GM19324 (cell line): ENCODE measurements around the gene CYP24A1.

Experiments used
- ATAC-seq: cut with Tn5 transposase; IDR thresholded peaks from one replicate; pipeline ENCODE4 v1.9.1; 2021; ENCODE audit warnings: mild to moderate bottlenecking, moderate library complexity; ENCODE audit not compliant: unreplicated experiment, low FRiP score

CYP24A1 gene

GRCh38 chr20:54177378-54177777 lies 3.6 kb upstream of the CYP24A1 start:
- ATAC-seq, result no peak

GRCh38 chr20:54176610-54177009 lies 2.8 kb upstream of the CYP24A1 start:
- ATAC-seq, result no peak

GRCh38 chr20:54174457-54175175 lies 830 bp upstream of the CYP24A1 start:
- no peak for ATAC-seq

GRCh38 chr20:54172856-54173652 lies 732 bp downstream of the CYP24A1 start:
- no peak for ATAC-seq

- ATAC-seq, result no peak
Measured at GRCh38 chr20:54172532-54172855, 1.3 kb downstream of the CYP24A1 start.

- ATAC-seq, result no peak
Measured at GRCh38 chr20:54170963-54171362, 2.8 kb downstream of the CYP24A1 start.

- ATAC-seq, result no peak
Measured at GRCh38 chr20:54170026-54170471, 3.7 kb downstream of the CYP24A1 start.

GRCh38 chr20:54168961-54169862 lies 4.6 kb downstream of the CYP24A1 start:
- no peak for ATAC-seq

- no peak for ATAC-seq
Measured at GRCh38 chr20:54167909-54168872, 5.6 kb downstream of the CYP24A1 start.

GRCh38 chr20:54166987-54167662 lies 6.7 kb downstream of the CYP24A1 start:
- no peak for ATAC-seq

- ATAC-seq, result no peak
Measured at GRCh38 chr20:54165803-54166202, 8.0 kb downstream of the CYP24A1 start.

- no peak for ATAC-seq
Measured at GRCh38 chr20:54165014-54165413, 8.8 kb downstream of the CYP24A1 start.

GRCh38 chr20:54163402-54163801 lies 10.4 kb downstream of the CYP24A1 start:
- no peak for ATAC-seq

- ATAC-seq, result no peak
Measured at GRCh38 chr20:54162378-54163009, 11.3 kb downstream of the CYP24A1 start.

- ATAC-seq, result no peak
Measured at GRCh38 chr20:54161821-54162149, 12.0 kb downstream of the CYP24A1 start.

GRCh38 chr20:54161008-54161820 lies 12.6 kb downstream of the CYP24A1 start:
- no peak for ATAC-seq

GRCh38 chr20:54160065-54161007 lies 13.4 kb downstream of the CYP24A1 start:
- ATAC-seq, result no peak
